Peyer's patch (tissue), 4 donors: ENCODE data around the gene FRG2C. TPM values are rescaled to one million over a fixed set of nuclear protein-coding genes. Genes with fewer than 3 reads are reported as not detected.
"Not testable (repeated sequence)": the region's sequence is repeated elsewhere in the genome, so short reads cannot be mapped to it uniquely, and the experiment has no call there.

Source experiments
- DNase-seq, 3 donors: peaks; one replicate each; pipeline ENCODE4 v3.0.0-alpha.2; 2017 to 2019
- H3K27ac ChIP-seq, 4 donors: fragments of 200-600 bp; sonication (generic); one replicate each; pipeline ENCODE4 v1.5.1; 2016 to 2019
- H3K27me3 ChIP-seq, 2 donors: fragments of 200-600 bp; sonication (generic); one replicate each; pipeline ENCODE4 v1.5.1; 2019
- H3K36me3 ChIP-seq, 3 donors: fragments of 200-600 bp; sonication (generic); one replicate each; pipeline ENCODE4 v1.5.1; 2016 to 2019
- H3K4me1 ChIP-seq, 4 donors: fragments of 200-600 bp; sonication (generic); one replicate each; pipeline ENCODE4 v1.5.1; 2016 to 2019
- H3K4me3 ChIP-seq, 4 donors: fragments of 200-600 bp; sonication (generic); 1 replicate in 3 of 4; 2 replicates in 1 of 4; pipeline ENCODE4 v1.5.1; 2016 to 2019; ENCODE audit warnings: mild to moderate bottlenecking in 1 of 4
- H3K9me3 ChIP-seq, 4 donors: fragments of 200-600 bp; sonication (generic); one replicate each; pipeline ENCODE4 v1.5.1; 2016 to 2019; ENCODE audit warnings: mild to moderate bottlenecking in 1 of 4
- POLR2A ChIP-seq, 2 donors: fragments of 450-650 bp; IDR thresholded peaks; one replicate each; pipeline ENCODE4 v1.5.1; 2017; ENCODE audit warnings: antibody characterized with exemption in 2 of 2, mild to moderate bottlenecking in 2 of 2, moderate library complexity in 2 of 2
- total RNA-seq, 4 donors: library from RNA; depleted of rRNA; stranded (reverse); fragments of >200 nt; gene quantifications; one replicate each; pipeline ENCODE4 v1.1.0, GENCODE V29; 2016
- TF ChIP-seq, protein P1 (sequence below), 6 experiments: fragments of 450-650 bp in 4 of 6; fragments of 200-600 bp in 2 of 6; sonication (generic) in 1 of 6; IDR thresholded peaks; one replicate each; pipeline ENCODE4 v1.5.1; 2017 to 2019; ENCODE audit warnings: antibody characterized with exemption in 6 of 6, mild to moderate bottlenecking in 3 of 6, moderate library complexity in 1 of 6

Gene FRG2C
- total RNA-seq, 4 donors from 2014 or later: not detected

DNA sequence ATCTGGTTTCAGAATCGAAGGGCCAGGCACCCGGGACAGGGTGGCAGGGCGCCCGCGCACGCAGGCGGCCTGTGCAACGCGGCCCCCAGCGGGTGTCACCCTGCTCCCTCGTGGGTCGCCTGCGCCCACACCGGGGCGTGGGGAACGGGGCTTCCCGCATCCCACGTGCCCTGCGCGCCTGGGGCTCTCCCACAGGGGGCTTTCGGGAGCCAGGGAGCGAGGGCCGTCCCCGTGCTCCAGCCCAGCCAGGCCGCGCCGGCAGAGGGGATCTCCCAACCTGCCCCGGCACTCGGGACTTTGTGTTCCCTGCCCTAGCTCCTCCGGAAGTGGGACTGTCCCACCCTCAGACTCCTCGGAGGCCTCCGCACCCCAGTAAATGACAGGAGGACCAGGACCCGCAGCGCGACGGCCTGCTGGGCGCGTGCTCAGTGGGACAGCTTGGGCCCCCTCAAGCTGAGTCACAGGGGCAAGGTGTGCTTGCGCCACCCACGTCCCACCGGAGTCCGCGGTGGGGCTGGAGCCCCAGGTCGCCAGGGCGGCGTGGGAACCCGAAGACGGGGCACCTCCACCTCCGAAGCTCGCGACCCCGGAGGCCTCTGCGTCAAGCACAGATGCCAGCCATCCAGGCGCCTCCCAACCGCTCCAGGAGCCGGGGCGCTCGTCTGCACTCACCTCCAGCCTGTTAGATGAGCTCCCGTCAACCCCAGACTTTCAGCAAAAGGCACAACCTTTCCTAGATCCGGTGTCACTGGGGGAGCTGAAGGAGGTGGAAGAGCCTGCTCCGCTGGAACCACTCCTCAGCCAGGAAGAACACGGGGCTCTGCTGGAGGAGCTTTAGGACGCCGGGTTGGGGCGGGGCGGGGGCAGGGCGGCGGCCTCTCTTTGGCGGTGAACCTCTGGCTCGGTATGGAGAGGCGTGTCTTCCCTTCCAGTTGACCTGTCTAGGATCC is 5.5 kb downstream of the FRG2C start:
- H3K27ac ChIP-seq, H3K36me3 ChIP-seq, H3K27me3 ChIP-seq, H3K9me3 ChIP-seq: not testable (repeated sequence)
- DNase-seq: peak; percentile 38 to 72 (median 68)
- Histone ChIP-seq H3K4me3 (peak overlapping the region in 2 of 4 donors; percentile 51), H3K4me1 (peaks cover 0 to 30% (median 0%) of the 10 kb centered on the region in 4 donors)

DNA sequence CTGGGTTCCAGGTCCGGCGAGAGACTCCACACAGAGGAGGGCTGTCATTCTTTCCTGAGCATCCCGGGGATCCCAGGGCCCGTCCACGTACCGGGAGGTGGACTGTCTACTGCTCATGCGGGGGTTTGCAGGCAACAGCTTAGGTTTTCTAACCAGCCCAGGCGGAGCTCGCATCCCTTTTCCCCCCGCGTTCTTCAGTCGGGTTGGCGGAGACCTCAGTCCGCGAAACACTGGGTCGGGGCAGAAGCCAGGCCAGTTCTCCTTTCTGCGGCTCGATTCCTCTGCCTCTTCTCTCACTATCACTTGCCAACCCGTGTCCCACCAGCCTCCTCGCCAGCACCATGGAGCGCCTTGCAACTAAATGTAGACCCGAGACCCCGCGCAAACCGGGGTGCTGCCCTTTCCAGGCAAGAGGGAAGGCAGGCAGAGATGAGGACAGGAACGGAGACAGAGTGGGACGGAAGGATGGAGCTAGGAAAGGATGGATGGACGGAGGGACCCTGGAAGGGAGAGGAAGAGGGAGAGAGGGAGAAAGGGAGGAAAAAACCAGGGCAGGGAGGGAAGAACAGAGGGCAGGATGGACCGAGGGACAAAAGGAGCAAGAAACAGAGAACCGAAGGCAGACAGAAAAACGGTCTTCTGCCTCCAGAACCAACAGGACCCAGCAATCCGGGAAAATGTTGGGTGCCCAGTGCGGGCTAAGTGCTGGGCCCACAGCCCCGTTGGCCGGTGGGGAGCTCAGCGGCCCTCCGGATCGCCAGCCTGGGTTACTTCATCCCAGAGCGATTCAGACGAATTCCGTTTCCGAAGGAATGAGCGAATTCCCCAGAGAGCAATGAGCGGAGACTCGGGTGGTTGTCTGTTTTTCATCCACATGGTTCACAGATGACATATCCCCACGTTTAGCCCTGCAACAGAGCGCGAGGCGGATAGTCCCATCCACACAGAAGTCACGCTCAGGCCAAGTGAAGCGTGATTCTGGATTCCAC is 6.5 kb downstream of the FRG2C start:
- H3K27me3 ChIP-seq: not testable (repeated sequence)

DNA sequence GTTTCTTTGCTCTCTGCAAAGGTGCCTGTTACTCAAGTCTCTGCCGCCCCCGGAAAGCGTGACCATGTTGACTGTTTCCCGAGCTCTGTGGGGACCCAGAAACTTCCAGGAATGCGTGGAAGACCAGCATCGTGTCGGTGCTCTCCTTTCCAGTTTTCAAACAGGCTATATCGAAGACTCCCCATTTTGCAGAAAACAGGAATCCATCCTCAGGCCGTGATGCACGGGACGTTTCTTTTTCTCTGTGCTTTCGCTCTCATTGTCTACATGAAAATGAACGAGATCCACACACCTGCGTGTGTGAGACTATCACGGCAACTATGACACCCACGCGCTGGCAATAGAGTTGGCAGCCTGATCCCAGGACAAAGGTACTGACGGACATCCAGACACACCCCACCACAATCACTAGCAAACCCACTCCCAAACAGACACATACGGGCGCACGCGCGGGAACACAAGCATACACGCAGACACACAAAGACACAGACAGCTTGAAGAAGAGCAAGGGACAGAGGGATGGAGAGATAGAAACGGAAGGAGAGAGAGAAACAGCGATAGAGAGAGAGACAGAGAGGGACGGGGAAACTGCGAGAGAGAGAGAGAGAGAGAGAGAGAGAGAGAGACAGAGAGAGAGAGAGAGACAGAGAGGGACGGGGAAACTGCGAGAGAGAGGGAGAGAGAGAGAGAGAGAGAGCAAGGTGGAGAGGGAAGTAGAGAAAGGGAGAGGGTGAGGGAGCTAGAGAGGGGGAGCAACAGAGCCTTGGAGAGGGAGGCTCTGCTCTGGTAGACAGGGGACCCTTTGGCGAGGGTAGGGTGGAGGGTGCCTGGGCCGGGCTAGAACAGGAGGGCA is 7.4 kb downstream of the FRG2C start:
- not testable (repeated sequence) for H3K27ac ChIP-seq, H3K9me3 ChIP-seq, DNase-seq, H3K36me3 ChIP-seq, H3K27me3 ChIP-seq
- peaks cover 0 to 30% (median 0%) of the 10 kb centered on the region in 4 donors for H3K4me1 ChIP-seq
- peak overlapping the region in 2 of 4 donors; percentile 54 to 60 for H3K4me3 ChIP-seq

More for the DNA sequence above, 6.5 kb downstream of the FRG2C start:
- peak in 1 of 3 donors; percentile 57 for DNase-seq
- not testable (repeated sequence) for H3K9me3 ChIP-seq, H3K36me3 ChIP-seq, H3K27ac ChIP-seq
- Histone ChIP-seq H3K4me3 (peak overlapping the region in 2 of 4 donors; percentile 51 to 54), H3K4me1 (peaks cover 0 to 30% (median 0%) of the 10 kb centered on the region in 4 donors)

DNA sequence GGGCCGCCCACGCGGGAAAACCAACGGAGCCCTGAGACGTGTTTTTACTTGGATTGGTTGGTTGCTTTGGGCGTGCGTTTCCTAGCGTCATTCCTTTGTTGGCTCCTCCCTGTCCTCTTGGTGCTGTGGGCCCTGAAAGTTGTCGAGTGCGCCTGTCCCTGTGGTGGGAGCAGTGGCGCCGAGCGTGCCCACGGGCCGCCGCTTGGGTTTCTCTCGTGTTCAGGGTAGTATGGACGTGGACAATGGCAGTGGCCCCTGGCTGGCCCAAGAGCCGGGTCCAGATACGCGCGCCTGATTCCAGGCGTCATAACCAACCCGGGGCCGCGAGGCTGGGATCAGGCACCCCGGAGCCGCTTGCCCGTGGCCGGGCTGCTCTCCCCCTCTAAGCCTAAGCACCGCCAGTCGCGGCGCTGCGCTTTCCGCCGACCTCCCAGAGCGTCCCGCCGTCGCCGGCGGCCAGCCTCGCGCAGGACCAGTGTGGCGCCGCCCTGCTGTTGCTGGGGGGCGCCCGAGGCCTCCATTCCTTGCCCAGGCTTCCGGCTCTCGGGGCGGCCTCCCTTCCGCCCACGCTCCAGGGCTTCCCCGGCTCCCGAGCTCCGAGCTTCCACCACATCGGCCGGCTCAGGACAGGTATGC is 8.1 kb downstream of the FRG2C start:
- H3K9me3 ChIP-seq, H3K36me3 ChIP-seq, H3K27me3 ChIP-seq: not testable (repeated sequence)
- peak in 2 of 3 donors; percentile 68 to 74 for DNase-seq
- H3K4me3 ChIP-seq: peak overlapping the region in 3 of 4 donors; percentile 2 to 60 (median 54)
- peaks cover 0 to 30% (median 0%) of the 10 kb centered on the region in 4 donors for H3K4me1 ChIP-seq
- TF ChIP-seq, protein P1, sequence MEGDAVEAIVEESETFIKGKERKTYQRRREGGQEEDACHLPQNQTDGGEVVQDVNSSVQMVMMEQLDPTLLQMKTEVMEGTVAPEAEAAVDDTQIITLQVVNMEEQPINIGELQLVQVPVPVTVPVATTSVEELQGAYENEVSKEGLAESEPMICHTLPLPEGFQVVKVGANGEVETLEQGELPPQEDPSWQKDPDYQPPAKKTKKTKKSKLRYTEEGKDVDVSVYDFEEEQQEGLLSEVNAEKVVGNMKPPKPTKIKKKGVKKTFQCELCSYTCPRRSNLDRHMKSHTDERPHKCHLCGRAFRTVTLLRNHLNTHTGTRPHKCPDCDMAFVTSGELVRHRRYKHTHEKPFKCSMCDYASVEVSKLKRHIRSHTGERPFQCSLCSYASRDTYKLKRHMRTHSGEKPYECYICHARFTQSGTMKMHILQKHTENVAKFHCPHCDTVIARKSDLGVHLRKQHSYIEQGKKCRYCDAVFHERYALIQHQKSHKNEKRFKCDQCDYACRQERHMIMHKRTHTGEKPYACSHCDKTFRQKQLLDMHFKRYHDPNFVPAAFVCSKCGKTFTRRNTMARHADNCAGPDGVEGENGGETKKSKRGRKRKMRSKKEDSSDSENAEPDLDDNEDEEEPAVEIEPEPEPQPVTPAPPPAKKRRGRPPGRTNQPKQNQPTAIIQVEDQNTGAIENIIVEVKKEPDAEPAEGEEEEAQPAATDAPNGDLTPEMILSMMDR (IDR thresholded peaks at IDR 0.05): peak in 1 of 6 experiments; percentile 25
- TF ChIP-seq POLR2A (IDR thresholded peaks at IDR 0.05): peak in 1 of 2 donors; percentile 59
- peak overlapping the region in 2 of 4 donors; percentile 79 to 80 for H3K27ac ChIP-seq

DNA sequence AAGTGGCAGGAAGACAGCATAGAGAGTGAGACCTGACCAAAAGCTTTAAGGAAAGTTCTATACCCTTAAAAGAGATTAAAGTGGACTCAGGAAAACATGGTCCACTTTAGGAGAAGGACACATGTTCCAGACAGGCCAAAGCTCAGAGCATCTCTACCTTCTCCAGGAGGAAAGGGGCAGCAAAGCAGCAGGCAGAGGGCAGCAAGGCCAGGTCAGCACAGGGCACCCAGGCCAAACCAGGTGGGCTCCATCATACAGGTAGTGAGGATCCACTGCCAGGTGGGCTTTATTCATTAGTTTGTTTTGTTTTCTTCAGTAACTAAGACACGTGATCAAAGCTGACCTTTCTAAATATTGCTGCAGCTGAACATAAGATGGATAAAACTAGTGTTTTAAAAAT is 19.8 kb downstream of the FRG2C start:
- not testable (repeated sequence) for H3K27me3 ChIP-seq, H3K27ac ChIP-seq, H3K36me3 ChIP-seq, H3K4me1 ChIP-seq, DNase-seq, H3K4me3 ChIP-seq, H3K9me3 ChIP-seq

DNA sequence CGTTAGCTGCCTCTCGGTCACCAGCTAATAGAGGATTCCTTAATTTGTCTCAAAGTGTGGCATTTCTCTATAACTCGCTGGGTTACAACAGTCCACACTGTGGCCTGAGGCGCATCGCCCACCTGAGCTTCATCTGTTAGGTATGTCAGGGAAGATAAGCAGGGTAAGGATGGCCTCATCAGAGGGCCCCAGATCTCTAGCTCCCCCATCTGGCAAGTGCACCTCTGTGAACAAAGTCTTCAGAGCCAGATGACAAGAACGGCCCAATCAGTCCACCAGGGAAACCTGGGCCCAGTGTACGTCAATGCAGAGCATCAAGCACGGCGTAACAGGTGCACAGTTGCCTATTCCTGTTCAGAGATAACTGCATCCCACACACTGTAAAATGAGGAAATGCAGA is 23.2 kb downstream of the FRG2C start:
- H3K9me3 ChIP-seq: peaks cover 0 to 9% (median 0%) of the 10 kb centered on the region in 4 donors
- TF ChIP-seq, protein P1 (IDR thresholded peaks at IDR 0.05): no peak
- TF ChIP-seq POLR2A (IDR thresholded peaks at IDR 0.05): no peak
- no peaks in the 10 kb centered on the region for H3K4me1 ChIP-seq
- no peak overlapping the region for H3K4me3 ChIP-seq
- H3K27ac ChIP-seq: no peak overlapping the region
- no peak for DNase-seq
- no peaks in the 10 kb centered on the region for H3K27me3 ChIP-seq
- no peaks in the 10 kb centered on the region for H3K36me3 ChIP-seq

DNA sequence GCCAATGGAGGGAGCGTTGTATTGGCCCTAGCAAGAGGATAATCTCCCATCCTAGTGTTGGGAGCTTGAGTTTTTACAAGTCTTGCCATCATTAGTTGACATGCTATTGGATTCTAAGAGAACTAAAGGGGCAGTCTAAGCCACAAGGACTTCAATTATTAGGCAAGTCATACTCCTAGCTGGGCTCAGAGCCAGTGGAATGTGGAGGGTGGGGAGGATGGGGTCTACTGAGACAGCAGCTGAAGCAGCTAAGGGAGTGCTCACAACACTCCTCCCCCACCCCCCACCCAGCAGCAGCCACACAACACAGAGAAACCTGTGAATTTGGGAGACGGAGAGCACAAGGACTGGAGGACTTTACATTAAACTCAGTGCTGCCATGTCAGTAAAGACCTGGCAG is 27.9 kb downstream of the FRG2C start:
- no peaks in the 10 kb centered on the region for H3K27me3 ChIP-seq
- H3K36me3 ChIP-seq: no peaks in the 10 kb centered on the region
- no peak for DNase-seq
- no peak overlapping the region for H3K4me3 ChIP-seq
- H3K9me3 ChIP-seq: no peaks in the 10 kb centered on the region
- H3K27ac ChIP-seq: no peak overlapping the region
- no peaks in the 10 kb centered on the region for H3K4me1 ChIP-seq
- no peak for TF ChIP-seq POLR2A (IDR thresholded peaks at IDR 0.05)
- TF ChIP-seq, protein P1 (IDR thresholded peaks at IDR 0.05): no peak
